Skin of body (tissue), 2 donors: ENCODE data around the gene ZBED2. TPM values are rescaled to one million over a fixed set of nuclear protein-coding genes. Genes with fewer than 3 reads are reported as not detected.
"Not testable (repeated sequence)": the region's sequence is repeated elsewhere in the genome, so short reads cannot be mapped to it uniquely, and the experiment has no call there.

ENCODE experiments used
- DNase-seq: peaks from one replicate; lab custom pipeline; 2025; lab: John Stamatoyannopoulos, UW
- total RNA-seq: library from RNA; depleted of rRNA; stranded (reverse); fragments of >200 nt; gene quantifications from one replicate; pipeline ENCODE4 v1.2.3, GENCODE V29; 2014

Gene ZBED2
- total RNA-seq, 1 donor from 2014 or later, result 1.4 TPM

DNA sequence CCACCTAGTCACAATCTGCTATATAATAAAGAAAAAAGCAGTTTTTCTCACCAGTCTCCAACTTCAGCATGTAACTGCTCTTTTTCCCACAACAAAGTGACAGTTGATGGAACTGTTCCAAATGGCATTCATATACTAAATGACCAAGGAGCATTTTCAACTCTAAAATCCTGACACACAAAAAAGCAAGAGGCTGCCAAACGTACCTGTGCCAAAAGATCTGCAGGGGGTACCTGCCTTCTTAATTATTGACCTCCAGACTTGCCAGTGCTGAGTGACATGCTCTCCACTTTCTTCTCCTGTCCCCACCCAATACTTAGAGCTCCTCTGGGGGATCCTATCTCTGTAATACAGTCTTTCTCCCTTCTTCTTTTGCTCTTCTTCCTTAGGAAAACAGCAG is 18.0 kb downstream of the ZBED2 start:
- DNase-seq, result no peak

DNA sequence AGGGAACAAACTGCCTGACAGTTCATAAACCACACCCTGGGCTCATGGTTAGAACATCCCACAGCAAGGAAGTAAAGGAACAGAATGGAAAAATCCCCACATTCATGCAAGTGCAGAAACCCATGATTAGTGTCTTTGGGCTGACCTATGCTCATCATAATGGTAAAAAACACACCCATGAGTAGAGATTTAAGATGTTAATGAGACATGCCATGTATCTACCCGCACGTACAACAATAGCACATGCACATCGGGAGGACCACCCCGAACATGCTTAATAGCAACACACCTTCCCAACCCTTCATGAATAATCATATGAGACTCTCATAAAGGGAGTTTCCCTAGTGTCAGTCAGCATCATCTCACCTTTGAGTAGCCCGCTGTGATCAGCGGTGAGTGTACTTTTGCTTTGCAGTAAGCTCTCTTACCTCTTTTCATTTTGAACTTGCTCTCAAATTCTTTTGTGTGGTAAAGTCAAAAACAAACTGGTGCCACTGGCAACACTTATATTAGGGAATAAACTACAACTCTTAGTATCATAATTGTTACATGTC is 23.2 kb downstream of the ZBED2 start:
- no peak for DNase-seq

DNA sequence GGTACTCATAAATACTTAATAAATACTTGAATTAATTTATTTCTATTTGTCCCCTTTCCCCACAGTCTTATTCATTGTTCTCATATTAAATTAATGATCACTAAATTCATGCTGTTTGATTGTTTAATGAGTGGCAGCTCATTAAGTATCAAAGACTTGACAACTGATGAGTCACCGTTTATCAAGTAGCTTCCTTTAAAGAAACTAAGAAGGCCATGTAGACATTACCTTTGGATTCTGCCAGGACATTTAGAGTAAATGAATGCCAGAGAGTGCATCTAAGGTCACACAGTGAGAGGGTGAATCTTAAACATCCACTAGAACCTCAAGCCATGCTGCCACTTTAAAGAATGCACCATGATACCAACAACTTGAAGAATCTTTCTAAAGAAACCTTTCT is 23.9 kb downstream of the ZBED2 start:
- no peak for DNase-seq

GRCh38 chr3:111570404-111571030 is 24.6 kb downstream of the ZBED2 start:
- no peak for DNase-seq

- no peak for DNase-seq
These were observed 26.2 kb downstream of the ZBED2 start for GRCh38 chr3:111568911-111569310.

DNA sequence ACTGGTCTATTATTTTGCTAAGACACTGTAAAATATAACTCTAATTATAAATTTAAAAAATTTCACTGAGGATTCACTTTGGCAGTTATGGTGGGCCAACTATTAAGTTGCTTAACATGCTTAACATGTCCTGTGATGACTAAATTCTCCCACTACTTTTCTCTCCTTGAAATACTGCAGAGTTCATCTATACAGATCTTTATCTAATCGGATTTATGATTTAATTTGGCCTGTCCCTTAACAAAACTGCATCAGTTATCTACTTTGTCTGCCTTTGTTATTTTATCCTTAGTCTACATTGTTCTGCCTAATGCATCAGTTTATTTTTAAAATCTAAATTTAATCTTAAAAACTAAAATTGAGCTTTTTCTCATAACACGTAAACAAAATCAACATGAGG is 26.8 kb downstream of the ZBED2 start:
- no peak for DNase-seq

DNA sequence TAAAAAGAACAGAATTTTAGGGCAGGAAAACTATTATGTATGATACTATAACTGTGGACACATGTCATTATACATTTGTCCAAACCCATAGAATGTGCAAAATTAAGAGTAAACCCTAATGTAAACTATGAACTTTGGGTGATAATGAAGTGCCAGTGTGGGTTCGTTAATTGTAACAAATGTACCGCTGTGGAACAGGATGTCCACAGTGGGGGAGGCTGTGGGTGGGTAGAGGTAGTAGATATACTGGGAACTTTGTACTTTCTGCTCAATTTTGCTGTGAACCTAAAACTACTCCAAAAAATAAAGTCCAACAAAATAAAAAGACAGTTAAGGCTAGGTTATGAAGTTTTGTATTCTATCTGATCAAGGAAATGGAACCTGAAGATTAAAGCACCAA is 28.3 kb downstream of the ZBED2 start:
- DNase-seq, result no peak

GRCh38 chr3:111561902-111562301 is 33.2 kb downstream of the ZBED2 start:
- DNase-seq, result not testable (repeated sequence)

GRCh38 chr3:111548756-111549155 is 46.4 kb downstream of the ZBED2 start:
- DNase-seq, result no peak

GRCh38 chr3:111548092-111548491 is 47.1 kb downstream of the ZBED2 start:
- DNase-seq, result no peak

- no peak for DNase-seq
These were observed 47.5 kb downstream of the ZBED2 start for GRCh38 chr3:111547631-111548030.

DNA sequence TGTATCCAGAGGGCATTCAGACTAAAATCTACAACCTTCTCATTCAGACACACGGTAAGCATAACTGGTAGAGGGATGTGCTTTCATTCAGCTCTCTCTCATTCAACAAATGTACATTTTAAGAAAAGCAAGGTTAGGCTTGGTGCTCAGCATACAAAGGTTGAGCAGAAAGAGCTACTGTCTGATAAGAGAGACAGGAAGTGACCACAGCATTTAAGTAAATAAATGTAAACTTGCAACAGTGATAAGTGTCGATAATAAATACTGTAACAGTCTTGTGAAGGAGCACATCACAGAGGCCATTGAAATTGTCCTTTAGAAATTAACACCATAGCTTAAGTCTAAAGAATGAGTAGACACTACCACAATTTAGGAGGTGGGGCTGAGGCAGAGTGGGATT is 49.8 kb downstream of the ZBED2 start:
- no peak for DNase-seq

Other genes with a start within 250 kb of the ZBED2 start
- 2.0 TPM for gene CD96, start 53.1 kb downstream of the ZBED2 start, total RNA-seq
- 0.69 TPM for gene PLCXD2, start 79.3 kb upstream of the ZBED2 start, total RNA-seq